Urinary bladder (tissue), 4 donors: ENCODE measurements around the gene FHIT. TPM values are rescaled to one million over a fixed set of nuclear protein-coding genes. Genes with fewer than 3 reads are reported as not detected.

ENCODE experiments used
- DNase-seq: peaks from one replicate; pipeline ENCODE4 v3.0.0-alpha.2; 2015; ENCODE audit errors: extremely low spot score
- H3K27ac ChIP-seq: one replicate; pipeline ENCODE4 v1.5.1; 2013; ENCODE audit warnings: low read depth, mild to moderate bottlenecking, moderate library complexity
- H3K36me3 ChIP-seq: one replicate; pipeline ENCODE4 v1.6.1; 2013; ENCODE audit warnings: mild to moderate bottlenecking, moderate library complexity; ENCODE audit not compliant: insufficient read depth
- H3K4me1 ChIP-seq: one replicate; pipeline ENCODE4 v1.6.1; 2013; ENCODE audit warnings: mild to moderate bottlenecking, moderate library complexity; ENCODE audit not compliant: insufficient read depth
- H3K4me3 ChIP-seq: one replicate; pipeline ENCODE4 v1.5.1; 2013; ENCODE audit warnings: low read depth, low read length
- WGBS: extraction: QIAGEN DNeasy Blood & Tissue Kit; methylation state at CpG from one replicate; pipeline ENCODE4 v1.1.7; 2013; 5-methylcytosine and 5-hydroxymethylcytosine counted together
- polyA plus RNA-seq: library from polyadenylated mRNA; stranded (reverse); fragments of 200-250 nt; gene quantifications from one replicate; pipeline ENCODE4 v1.2.3, GENCODE V29; 2013
- total RNA-seq: library from RNA; depleted of rRNA; stranded (reverse); fragments of >200 nt; gene quantifications from one replicate; pipeline ENCODE4 v1.2.3, GENCODE V29; 2014
- donor health status: healthy with polysubstance abuse.
- donor health status: healthy.

Gene FHIT
- total and polyA plus RNA-seq, 2 donors = 4.5 to 7.4 TPM

GRCh38 chr3:60801307-60801706, 449.9 kb downstream of the FHIT start:
- 93% methylated on average over 2 of the region's 2 CpGs for WGBS
- no peaks in the 10 kb centered on the region for H3K4me1 ChIP-seq
- no peak for DNase-seq
- no peaks in the 10 kb centered on the region for H3K36me3 ChIP-seq
- no peak overlapping the region for H3K4me3 ChIP-seq
- no peak overlapping the region for H3K27ac ChIP-seq

- Histone ChIP-seq H3K4me3 (no peak overlapping the region), H3K27ac (no peak overlapping the region), H3K4me1 (no peaks in the 10 kb centered on the region), H3K36me3 (no peaks in the 10 kb centered on the region)
- no peak for DNase-seq
Measured at GRCh38 chr3:60798456-60798855, 452.8 kb downstream of the FHIT start.

DNA sequence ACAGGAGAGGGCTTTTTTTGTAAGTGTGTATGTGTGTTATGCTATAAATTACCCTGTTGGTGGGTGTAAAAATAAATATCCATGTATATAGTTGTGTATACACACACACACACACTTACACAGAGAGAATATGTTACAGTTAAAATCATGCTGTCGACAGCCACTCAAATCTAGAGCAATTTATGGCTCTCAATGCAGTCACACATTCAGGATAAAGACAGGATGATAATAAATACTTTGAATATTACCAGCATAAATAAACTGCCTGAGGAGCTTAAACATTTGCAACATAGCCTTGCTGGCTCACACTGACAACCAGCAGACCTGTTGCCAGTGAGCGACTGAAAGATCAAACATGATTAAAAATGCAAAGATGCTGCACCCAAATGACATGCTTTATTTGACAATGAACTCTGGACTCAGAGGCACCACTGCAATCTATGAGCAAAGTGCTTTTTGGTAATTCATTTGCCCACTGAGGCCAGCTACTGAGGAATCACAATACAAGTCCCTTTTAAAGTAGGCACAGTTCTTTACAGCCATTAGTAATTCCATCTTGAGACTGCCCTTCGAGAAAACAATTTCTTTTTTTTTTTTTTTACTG, 458.9 kb downstream of the FHIT start:
- no peaks in the 10 kb centered on the region for H3K36me3 ChIP-seq

DNA sequence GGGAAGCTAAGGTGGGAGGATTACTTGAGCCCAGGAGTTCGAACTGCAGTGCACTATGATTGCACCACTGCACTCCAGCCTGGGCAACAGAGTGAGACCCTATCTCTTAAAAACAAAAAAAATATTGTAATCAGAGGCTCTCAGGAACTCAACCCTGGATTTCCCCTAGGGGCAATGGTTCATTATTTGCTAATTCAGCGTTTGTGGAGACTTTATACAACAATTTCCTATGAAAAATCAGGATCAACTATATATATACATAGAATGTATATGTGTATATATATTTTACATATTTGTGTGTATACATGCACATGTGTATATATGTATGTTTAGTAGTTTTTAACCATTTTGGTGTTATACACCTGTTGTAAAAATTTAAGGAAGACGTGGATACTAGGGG, 463.1 kb downstream of the FHIT start:
- H3K36me3 ChIP-seq = no peaks in the 10 kb centered on the region
- DNase-seq = no peak
- no peak overlapping the region for H3K27ac ChIP-seq
- H3K4me1 ChIP-seq = no peaks in the 10 kb centered on the region
- WGBS = 93% methylated on average over 3 of the region's 3 CpGs
- H3K4me3 ChIP-seq = no peak overlapping the region

More for the DNA sequence above, 458.9 kb downstream of the FHIT start:
- Histone ChIP-seq H3K27ac (no peak overlapping the region), H3K4me1 (no peaks in the 10 kb centered on the region), H3K4me3 (no peak overlapping the region)
- 37% methylated on average over 3 of the region's 3 CpGs for WGBS
- DNase-seq = no peak

DNA sequence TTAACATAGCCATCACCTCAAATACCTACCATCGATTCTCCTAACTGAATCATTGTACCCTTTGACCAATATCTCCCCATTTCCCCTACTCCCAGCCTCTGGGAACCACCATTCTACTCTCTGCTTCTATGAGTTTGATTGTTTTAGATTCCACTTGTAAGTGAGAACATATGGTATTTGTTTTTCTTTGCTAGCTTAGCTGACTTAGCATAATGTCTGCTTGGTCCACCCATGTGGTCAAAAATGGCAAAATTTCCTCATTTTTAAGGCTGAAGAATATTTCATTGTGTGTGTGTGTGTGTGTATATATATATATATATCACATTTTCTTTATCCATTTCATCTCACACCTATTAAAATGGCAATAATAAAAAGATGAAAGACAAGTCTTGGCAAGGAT, 469.3 kb downstream of the FHIT start:
- H3K36me3 ChIP-seq = no peaks in the 10 kb centered on the region
- no peaks in the 10 kb centered on the region for H3K4me1 ChIP-seq
- no peak overlapping the region for H3K27ac ChIP-seq
- no peak for DNase-seq
- WGBS = 89% methylated on average over 1 of the region's 1 CpG
- H3K4me3 ChIP-seq = no peak overlapping the region

DNA sequence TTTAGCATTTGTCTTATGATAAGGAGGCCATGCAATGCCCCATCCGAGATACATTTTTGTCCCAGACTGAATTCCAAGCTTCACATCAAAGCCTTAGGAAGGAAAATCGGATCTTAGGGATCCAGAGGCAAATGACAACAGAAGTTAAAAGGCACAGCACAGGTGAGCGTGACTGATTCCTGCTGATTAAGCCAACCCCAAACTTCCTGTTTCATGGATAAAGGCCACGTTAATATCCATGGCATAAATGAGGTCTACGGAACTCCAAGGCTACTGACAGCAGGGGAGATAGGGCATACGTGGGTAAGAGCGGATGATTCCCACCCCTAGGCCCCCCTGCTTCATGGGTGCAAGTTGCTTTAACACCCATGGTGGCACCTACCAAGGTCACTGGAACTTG, 471.6 kb downstream of the FHIT start:
- Histone ChIP-seq H3K4me1 (no peaks in the 10 kb centered on the region), H3K4me3 (no peak overlapping the region), H3K27ac (no peak overlapping the region), H3K36me3 (no peaks in the 10 kb centered on the region)
- WGBS = 95% methylated on average over 7 of the region's 7 CpGs
- DNase-seq = no peak

DNA sequence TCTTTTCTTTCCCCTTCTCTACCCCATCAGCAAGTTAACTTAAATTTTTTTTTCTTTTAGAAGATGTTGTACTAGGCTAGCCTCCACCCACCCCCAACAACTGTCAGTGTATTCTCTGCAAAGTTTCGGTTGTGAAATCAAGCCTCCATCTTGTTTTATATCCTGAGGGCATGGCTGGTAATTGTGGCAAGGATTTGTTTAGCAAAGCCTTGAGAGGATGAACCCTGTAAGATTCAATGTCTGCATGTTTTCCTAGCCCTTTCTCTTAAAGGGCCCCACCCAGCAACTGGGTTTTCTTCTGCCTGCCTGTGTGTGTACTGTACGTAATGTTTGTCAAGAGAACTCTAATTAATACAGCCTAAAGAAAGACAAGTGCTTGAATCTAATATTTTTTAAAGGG, 475.3 kb downstream of the FHIT start:
- 93% methylated on average over 2 of the region's 2 CpGs for WGBS
- Histone ChIP-seq H3K4me3 (no peak overlapping the region), H3K27ac (no peak overlapping the region), H3K36me3 (no peaks in the 10 kb centered on the region), H3K4me1 (no peaks in the 10 kb centered on the region)
- DNase-seq = no peak

GRCh38 chr3:60774617-60775016, 476.6 kb downstream of the FHIT start:
- 90% methylated on average over 2 of the region's 2 CpGs for WGBS
- DNase-seq = no peak
- Histone ChIP-seq H3K27ac (no peak overlapping the region), H3K36me3 (no peaks in the 10 kb centered on the region), H3K4me3 (no peak overlapping the region), H3K4me1 (no peaks in the 10 kb centered on the region)

GRCh38 chr3:60772584-60772983, 478.7 kb downstream of the FHIT start:
- Histone ChIP-seq H3K4me1 (no peaks in the 10 kb centered on the region), H3K27ac (no peak overlapping the region), H3K4me3 (no peak overlapping the region), H3K36me3 (no peaks in the 10 kb centered on the region)
- DNase-seq = no peak
- 96% methylated on average over 3 of the region's 3 CpGs for WGBS

DNA sequence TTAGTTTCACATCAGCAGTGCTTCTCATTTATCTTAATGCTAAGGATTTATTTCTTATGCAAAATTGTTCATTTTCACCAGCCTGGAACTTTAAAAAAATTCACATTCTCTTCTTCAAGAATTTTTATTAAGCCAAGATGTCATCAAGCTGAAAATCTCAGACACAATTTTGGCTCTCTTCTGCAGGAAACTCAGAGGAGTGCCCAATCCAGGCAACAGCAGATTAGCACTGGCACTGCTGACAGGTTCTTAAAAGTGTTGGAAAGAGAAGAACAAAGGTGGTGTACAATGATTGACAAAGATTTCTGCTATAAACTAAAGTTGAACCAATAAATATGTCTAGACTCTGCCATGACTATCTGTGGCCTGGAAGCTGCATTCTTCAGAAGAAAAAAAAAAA, 479.5 kb downstream of the FHIT start:
- Histone ChIP-seq H3K4me3 (no peak overlapping the region), H3K36me3 (no peaks in the 10 kb centered on the region), H3K27ac (no peak overlapping the region), H3K4me1 (no peaks in the 10 kb centered on the region)
- DNase-seq = no peak

GRCh38 chr3:60770532-60770931, 480.7 kb downstream of the FHIT start:
- DNase-seq = no peak
- Histone ChIP-seq H3K4me3 (no peak overlapping the region), H3K36me3 (no peaks in the 10 kb centered on the region), H3K27ac (no peak overlapping the region), H3K4me1 (no peaks in the 10 kb centered on the region)
- 83% methylated on average over 1 of the region's 1 CpG for WGBS

GRCh38 chr3:60767536-60767935, 483.7 kb downstream of the FHIT start:
- Histone ChIP-seq H3K36me3 (no peaks in the 10 kb centered on the region), H3K27ac (no peak overlapping the region), H3K4me1 (no peaks in the 10 kb centered on the region), H3K4me3 (no peak overlapping the region)
- no peak for DNase-seq
- 59% methylated on average over 3 of the region's 3 CpGs for WGBS

DNA sequence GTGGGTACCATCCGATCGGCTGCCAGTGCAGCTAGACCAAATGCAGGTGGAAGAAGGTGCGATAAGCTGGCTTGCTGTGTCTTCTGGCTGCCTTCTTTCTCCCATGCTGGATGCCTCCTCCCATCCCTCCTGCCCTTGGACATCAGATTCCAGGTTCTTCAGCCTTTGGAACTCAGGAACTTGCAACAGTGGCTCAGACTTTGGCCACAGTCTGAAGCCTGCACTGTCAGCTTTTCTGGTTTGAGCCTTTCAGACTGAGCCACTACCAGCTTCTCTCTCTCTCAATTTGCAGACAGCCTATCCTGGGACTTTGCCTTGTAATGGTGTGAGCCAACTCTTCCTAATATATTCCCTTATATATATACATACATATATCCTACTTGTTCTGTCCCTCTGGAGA, 485.5 kb downstream of the FHIT start:
- no peak overlapping the region for H3K4me3 ChIP-seq
- H3K27ac ChIP-seq = no peak overlapping the region
- H3K4me1 ChIP-seq = no peaks in the 10 kb centered on the region
- 97% methylated on average over 3 of the region's 3 CpGs for WGBS
- DNase-seq = no peak
- H3K36me3 ChIP-seq = no peaks in the 10 kb centered on the region

GRCh38 chr3:60764870-60765269, 486.4 kb downstream of the FHIT start:
- Histone ChIP-seq H3K4me1 (no peaks in the 10 kb centered on the region), H3K27ac (no peak overlapping the region), H3K36me3 (no peaks in the 10 kb centered on the region), H3K4me3 (no peak overlapping the region)
- 97% methylated on average over 2 of the region's 2 CpGs for whole genome bisulfite sequencing
- DNase-seq = no peak

DNA sequence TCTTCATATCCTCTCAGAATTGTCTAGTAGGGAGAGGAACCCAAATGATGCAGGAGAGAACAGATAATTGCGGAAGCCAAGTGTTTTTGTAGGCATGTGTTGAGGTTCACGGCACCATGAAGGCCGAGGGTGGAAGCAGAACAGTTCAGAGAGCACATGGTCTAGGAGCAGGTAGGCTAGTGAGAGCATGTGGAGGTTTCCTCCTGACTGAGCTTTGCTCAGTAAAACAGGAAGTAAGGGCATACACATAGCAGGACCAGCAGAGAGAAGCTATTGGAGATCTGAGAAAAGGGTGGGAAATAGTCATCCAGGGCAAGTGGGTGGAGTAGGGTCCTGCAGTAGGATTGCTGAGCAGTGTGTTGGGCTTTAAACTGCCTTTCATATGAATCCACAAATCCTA, 491.1 kb downstream of the FHIT start:
- Histone ChIP-seq H3K4me3 (no peak overlapping the region), H3K4me1 (no peaks in the 10 kb centered on the region), H3K27ac (no peak overlapping the region), H3K36me3 (no peaks in the 10 kb centered on the region)
- 97% methylated on average over 3 of the region's 3 CpGs for WGBS
- DNase-seq = no peak
